MM.1S (cell line): ENCODE data around the gene ARHGEF12.

ENCODE experiments used
- DNase-seq: peaks from one replicate; pipeline ENCODE4 v3.0.0-alpha.2; 2015
- H2AFZ ChIP-seq: fragments of 300-600 bp; sonication (generic); 2 replicates; pipeline ENCODE4 v1.6.0; 2016; ENCODE audit warnings: antibody characterized with exemption, low read length
- H3F3A ChIP-seq: fragments of 300-600 bp; sonication (generic); 2 replicates; pipeline ENCODE4 v1.6.1; 2016; ENCODE audit warnings: mild to moderate bottlenecking, antibody characterized with exemption, low read length, moderate library complexity, mixed read lengths; ENCODE audit not compliant: insufficient read depth
- H3K27ac ChIP-seq: fragments of 300-600 bp; sonication (generic); 2 replicates; pipeline ENCODE4 v1.5.1; 2016; ENCODE audit warnings: mild to moderate bottlenecking, low read length
- H3K27me3 ChIP-seq: fragments of 300-600 bp; sonication (generic); replicated peaks from 2 replicates; pipeline ENCODE4 v1.6.0; 2016; ENCODE audit warnings: low read length; ENCODE audit not compliant: insufficient read depth
- H3K36me3 ChIP-seq: fragments of 300-600 bp; sonication (generic); replicated peaks from 2 replicates; pipeline ENCODE4 v1.6.1; 2016; ENCODE audit warnings: mild to moderate bottlenecking, low read length, mixed read lengths; ENCODE audit not compliant: insufficient read depth
- H3K4me1 ChIP-seq: fragments of 300-600 bp; sonication (generic); 2 replicates; pipeline ENCODE4 v1.6.1; 2016; ENCODE audit warnings: low read length, mixed read lengths
- H3K4me2 ChIP-seq: fragments of 300-600 bp; sonication (generic); 2 replicates; pipeline ENCODE4 v1.6.0; 2016; ENCODE audit warnings: low read depth, low read length
- H3K4me3 ChIP-seq: fragments of 300-600 bp; sonication (generic); 2 replicates; pipeline ENCODE4 v1.5.1; 2016; ENCODE audit warnings: low read length, mixed read lengths
- H3K79me2 ChIP-seq: fragments of 300-600 bp; sonication (generic); 2 replicates; pipeline ENCODE4 v1.6.1; 2016; ENCODE audit warnings: mixed run types, low read length, mixed read lengths
- H3K9ac ChIP-seq: fragments of 300-600 bp; sonication (generic); 2 replicates; pipeline ENCODE4 v1.6.1; 2016; ENCODE audit warnings: low read length, mixed read lengths
- H3K9me2 ChIP-seq: fragments of 300-600 bp; sonication (generic); replicated peaks from 2 replicates; pipeline ENCODE4 v1.6.1; 2016; ENCODE audit warnings: mild to moderate bottlenecking, low read length, mixed read lengths; ENCODE audit not compliant: insufficient read depth
- H3K9me3 ChIP-seq: fragments of 300-600 bp; sonication (generic); replicated peaks from 2 replicates; pipeline ENCODE4 v1.6.1; 2016; ENCODE audit warnings: mild to moderate bottlenecking, low read length, mixed read lengths; ENCODE audit not compliant: insufficient read depth
- H4K20me1 ChIP-seq: fragments of 300-600 bp; sonication (generic); 2 replicates; pipeline ENCODE4 v1.6.1; 2016; ENCODE audit warnings: mild to moderate bottlenecking, low read length, moderate library complexity, mixed read lengths; ENCODE audit not compliant: insufficient read depth
- CTCF ChIP-seq: fragments of 300-600 bp; sonication (generic); IDR thresholded peaks from 2 replicates; pipeline ENCODE4 v1.5.1; 2016; ENCODE audit warnings: antibody characterized with exemption, low read length, mixed read lengths
- EZH2 ChIP-seq: fragments of 300-600 bp; sonication (generic); optimal IDR thresholded peaks from 2 replicates; pipeline ENCODE3; 2017; ENCODE audit warnings: low read depth, mild to moderate bottlenecking, antibody characterized with exemption, low read length, mixed read lengths
- EZH2phosphoT487 ChIP-seq: fragments of 300-600 bp; sonication (generic); IDR thresholded peaks from 2 replicates; pipeline ENCODE4 v1.6.1; 2018; ENCODE audit warnings: antibody characterized with exemption, low read length

Gene ARHGEF12

GRCh38 chr11:120305286-120305685 is 30.9 kb upstream of the ARHGEF12 start:
- H3F3A ChIP-seq, result no peaks in the 10 kb centered on the region
- H2AFZ ChIP-seq, result no peak overlapping the region
- H3K9ac ChIP-seq, result no peak overlapping the region
- no peaks in the 10 kb centered on the region; the same call in 1 of the 2 replicates for H4K20me1 ChIP-seq
- no peaks in the 10 kb centered on the region for H3K9me3 ChIP-seq
- no peaks in the 10 kb centered on the region for H3K79me2 ChIP-seq
- H3K36me3 ChIP-seq, result no peaks in the 10 kb centered on the region
- no peaks in the 10 kb centered on the region for H3K27me3 ChIP-seq
- no peak overlapping the region for H3K27ac ChIP-seq
- no peak overlapping the region for H3K4me2 ChIP-seq
- TF ChIP-seq EZH2phosphoT487, result no peak
- no peak for TF ChIP-seq CTCF
- no peak for TF ChIP-seq EZH2
- no peak overlapping the region for H3K4me3 ChIP-seq
- no peak for DNase-seq
- H3K4me1 ChIP-seq, result peaks cover 4% of the 10 kb centered on the region; the same call in 1 of the 2 replicates
- no peaks in the 10 kb centered on the region for H3K9me2 ChIP-seq

DNA sequence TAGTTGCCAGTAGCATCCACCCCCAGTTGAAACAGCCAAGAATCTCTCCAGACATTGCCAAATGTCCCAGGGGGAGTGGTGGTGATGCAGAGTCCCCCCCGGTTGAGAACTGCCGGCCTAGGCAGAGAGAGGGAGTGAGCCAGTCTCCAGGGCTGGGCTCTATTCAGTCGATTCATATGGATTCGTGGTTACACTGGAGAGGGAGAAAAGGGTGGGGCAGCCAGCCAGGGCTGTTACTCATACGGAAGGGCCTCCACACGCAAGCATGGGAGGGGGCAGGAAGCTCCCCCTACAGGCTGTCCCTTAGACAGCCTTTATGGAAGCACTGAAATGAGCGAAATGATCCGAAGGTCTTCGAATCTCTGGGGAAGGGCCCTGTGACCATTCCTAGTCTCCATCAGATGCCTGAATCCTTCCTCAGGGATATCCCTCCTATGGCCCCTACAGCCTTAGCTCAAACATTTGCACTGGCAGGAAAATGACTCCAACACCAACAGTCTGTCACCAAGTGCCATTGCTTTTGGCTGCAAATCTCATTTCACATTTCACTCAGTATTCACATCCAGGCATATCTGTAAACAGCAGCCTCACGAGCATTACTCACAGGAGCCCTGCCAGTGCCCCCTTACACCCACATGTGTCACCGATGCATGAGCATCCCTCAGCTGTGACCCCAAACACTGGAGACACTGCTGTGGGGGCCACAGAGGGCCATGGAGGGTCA is 29.5 kb upstream of the ARHGEF12 start:
- no peaks in the 10 kb centered on the region for H3F3A ChIP-seq
- no peak for DNase-seq
- H2AFZ ChIP-seq, result no peak overlapping the region
- H3K79me2 ChIP-seq, result no peaks in the 10 kb centered on the region
- peaks cover 4% of the 10 kb centered on the region; the same call in 1 of the 2 replicates for H3K4me1 ChIP-seq
- no peaks in the 10 kb centered on the region for H3K9me2 ChIP-seq
- no peak overlapping the region for H3K4me3 ChIP-seq
- H3K9me3 ChIP-seq, result no peaks in the 10 kb centered on the region
- no peaks in the 10 kb centered on the region for H3K27me3 ChIP-seq
- H3K36me3 ChIP-seq, result no peaks in the 10 kb centered on the region
- TF ChIP-seq CTCF (no peak), EZH2 (no peak), EZH2phosphoT487 (no peak)
- no peaks in the 10 kb centered on the region for H4K20me1 ChIP-seq
- H3K27ac ChIP-seq, result no peak overlapping the region
- no peak overlapping the region for H3K4me2 ChIP-seq
- H3K9ac ChIP-seq, result no peak overlapping the region

DNA sequence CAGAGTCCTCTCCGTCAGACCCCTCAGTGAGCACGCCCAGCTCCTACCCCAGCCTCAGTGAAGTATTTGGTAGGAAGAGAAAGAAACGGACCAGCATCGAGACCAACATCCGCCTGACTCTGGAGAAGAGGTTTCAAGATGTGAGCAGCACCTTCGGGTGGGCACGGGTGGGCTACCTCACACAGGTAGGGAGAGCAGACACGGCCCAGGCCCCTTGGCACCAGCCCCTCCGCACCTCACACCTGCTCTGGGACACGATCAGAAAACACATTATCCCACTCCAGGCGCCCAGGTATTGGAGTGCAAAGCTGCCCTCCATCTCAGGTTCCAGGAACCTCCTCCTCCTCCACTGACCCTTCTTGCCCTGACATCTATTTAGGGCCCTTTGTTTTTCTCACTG is 28.7 kb upstream of the ARHGEF12 start:
- H3K9me2 ChIP-seq, result no peaks in the 10 kb centered on the region
- H4K20me1 ChIP-seq, result no peaks in the 10 kb centered on the region
- no peak for TF ChIP-seq CTCF
- no peak for TF ChIP-seq EZH2phosphoT487
- TF ChIP-seq EZH2, result no peak
- H3K36me3 ChIP-seq, result no peaks in the 10 kb centered on the region
- no peaks in the 10 kb centered on the region for H3F3A ChIP-seq
- H3K4me3 ChIP-seq, result no peak overlapping the region
- peaks cover 4% of the 10 kb centered on the region; the same call in 1 of the 2 replicates for H3K4me1 ChIP-seq
- DNase-seq, result no peak
- no peak overlapping the region for H3K9ac ChIP-seq
- no peaks in the 10 kb centered on the region for H3K27me3 ChIP-seq
- no peak overlapping the region for H3K27ac ChIP-seq
- no peak overlapping the region for H2AFZ ChIP-seq
- no peak overlapping the region for H3K4me2 ChIP-seq
- H3K9me3 ChIP-seq, result no peaks in the 10 kb centered on the region
- no peaks in the 10 kb centered on the region for H3K79me2 ChIP-seq
